H9 (cell line): Measurements from ENCODE around the gene TDP2. TPM values are rescaled to one million over a fixed set of nuclear protein-coding genes. Genes with fewer than 3 reads are reported as not detected.

ENCODE experiments used
- DNase-seq: peaks from one replicate; pipeline ENCODE4 v3.0.0-alpha.2; 2017
- H2AFZ ChIP-seq: one replicate; pipeline ENCODE4 v1.6.1; 2013; ENCODE audit warnings: mild to moderate bottlenecking, low read length, control low read depth, moderate library complexity
- H2AK5ac ChIP-seq: 2 replicates; pipeline ENCODE4 v1.6.1; 2013; ENCODE audit warnings: low read length, control low read depth, mixed read lengths; ENCODE audit not compliant: insufficient read length
- H2BK120ac ChIP-seq: one replicate; pipeline ENCODE4 v1.6.1; 2013; ENCODE audit warnings: low read depth, mild to moderate bottlenecking, low read length, control low read depth, inconsistent platforms; ENCODE audit not compliant: poor library complexity, severe bottlenecking
- H2BK12ac ChIP-seq: 2 replicates; pipeline ENCODE4 v1.6.1; 2013; ENCODE audit warnings: low read length, control low read depth, mixed read lengths, low read depth; ENCODE audit not compliant: insufficient read length
- H2BK15ac ChIP-seq: 2 replicates; pipeline ENCODE4 v1.6.1; 2013; ENCODE audit warnings: low read depth, low read length, control low read depth
- H2BK20ac ChIP-seq: one replicate; pipeline ENCODE4 v1.6.1; 2013; ENCODE audit warnings: low read depth, mild to moderate bottlenecking, low read length, control low read depth, inconsistent platforms; ENCODE audit not compliant: poor library complexity, severe bottlenecking
- H2BK5ac ChIP-seq: 2 replicates; pipeline ENCODE4 v1.6.1; 2013; ENCODE audit warnings: low read length, control low read depth, mixed read lengths; ENCODE audit not compliant: insufficient read length
- H3K14ac ChIP-seq: 2 replicates; pipeline ENCODE4 v1.6.1; 2013; ENCODE audit warnings: low read length, control low read depth; ENCODE audit not compliant: insufficient read depth
- H3K18ac ChIP-seq: 2 replicates; pipeline ENCODE4 v1.6.1; 2013; ENCODE audit warnings: low read depth, mild to moderate bottlenecking, mixed read lengths, low read length, control low read depth; ENCODE audit not compliant: insufficient read length
- H3K23ac ChIP-seq: 2 replicates; pipeline ENCODE4 v1.6.1; 2013; ENCODE audit warnings: low read length, control low read depth, mixed read lengths, low read depth; ENCODE audit not compliant: insufficient read length
- H3K23me2 ChIP-seq: 2 replicates; pipeline ENCODE4 v1.6.1; 2013; ENCODE audit warnings: low read depth, mild to moderate bottlenecking, mixed read lengths, low read length, control low read depth; ENCODE audit not compliant: insufficient read length, poor library complexity, severe bottlenecking
- H3K27ac ChIP-seq: 2 replicates; pipeline ENCODE4 v1.5.1; 2013; ENCODE audit warnings: low read length, control low read depth, mixed read lengths, low read depth; ENCODE audit not compliant: insufficient read length
- H3K27me3 ChIP-seq: 2 replicates; pipeline ENCODE4 v1.6.1; 2013; ENCODE audit warnings: low read length, control low read depth, inconsistent platforms; ENCODE audit not compliant: insufficient read depth
- H3K4ac ChIP-seq: 2 replicates; pipeline ENCODE4 v1.6.1; 2013; ENCODE audit warnings: low read depth, mild to moderate bottlenecking, control low read depth, inconsistent platforms, low read length, moderate library complexity
- H3K4me1 ChIP-seq: 2 replicates; pipeline ENCODE4 v1.6.1; 2013; ENCODE audit warnings: low read length, control low read depth, inconsistent platforms; ENCODE audit not compliant: insufficient read depth
- H3K4me2 ChIP-seq: 2 replicates; pipeline ENCODE4 v1.6.1; 2013; ENCODE audit warnings: low read length, control low read depth, mixed read lengths; ENCODE audit not compliant: insufficient read length, insufficient read depth
- H3K56ac ChIP-seq: 2 replicates; pipeline ENCODE4 v1.6.1; 2013; ENCODE audit warnings: low read depth, mild to moderate bottlenecking, mixed read lengths, low read length, control low read depth; ENCODE audit not compliant: insufficient read length
- H3K79me1 ChIP-seq: 2 replicates; pipeline ENCODE4 v1.6.1; 2013; ENCODE audit warnings: low read depth, mild to moderate bottlenecking, moderate library complexity, low read length, control low read depth, inconsistent platforms; ENCODE audit not compliant: insufficient read depth, poor library complexity, severe bottlenecking
- H3K79me2 ChIP-seq: 2 replicates; pipeline ENCODE4 v1.6.1; 2013; ENCODE audit warnings: low read length, control low read depth, inconsistent platforms; ENCODE audit not compliant: insufficient read depth
- H3K9ac ChIP-seq: 2 replicates; pipeline ENCODE4 v1.6.1; 2013; ENCODE audit warnings: low read length, control low read depth, mixed read lengths; ENCODE audit not compliant: insufficient read length; ENCODE audit errors: extremely low read depth
- H3K9me3 ChIP-seq: one replicate; pipeline ENCODE4 v1.6.1; 2013; ENCODE audit warnings: low read depth, low read length, inconsistent platforms; ENCODE audit not compliant: control insufficient read depth
- H3T11ph ChIP-seq: one replicate; pipeline ENCODE4 v1.6.1; 2013; ENCODE audit warnings: mild to moderate bottlenecking, low read length, control low read depth, inconsistent platforms
- H4K20me1 ChIP-seq: one replicate; pipeline ENCODE4 v1.6.1; 2013; ENCODE audit not compliant: control insufficient read depth, insufficient read length, insufficient read depth
- H4K5ac ChIP-seq: 2 replicates; pipeline ENCODE4 v1.6.1; 2013; ENCODE audit warnings: low read depth, mild to moderate bottlenecking, mixed read lengths, low read length, control low read depth; ENCODE audit not compliant: insufficient read length
- H4K8ac ChIP-seq: replicated peaks from 2 replicates; pipeline ENCODE4 v1.6.1; 2013; ENCODE audit warnings: low read length, control low read depth, mixed read lengths, low read depth; ENCODE audit not compliant: insufficient read length
- H4K91ac ChIP-seq: 2 replicates; pipeline ENCODE4 v1.6.1; 2013; ENCODE audit warnings: low read depth, mild to moderate bottlenecking, moderate library complexity, mixed read lengths, low read length, control low read depth; ENCODE audit not compliant: insufficient read length
- H3K27ac Mint-ChIP-seq, 3 experiments: 2 replicates in 2 of 3; 3 replicates in 1 of 3; pipeline ENCODE4 v1.8.0; 2020 to 2021; ENCODE audit warnings: mixed read lengths in 3 of 3, mild to moderate bottlenecking in 1 of 3, moderate library complexity in 1 of 3
- H3K27me3 Mint-ChIP-seq: 2 replicates; pipeline ENCODE4 v1.8.0; 2021; ENCODE audit warnings: low read depth, mild to moderate bottlenecking, moderate library complexity, mixed read lengths
- H3K36me3 Mint-ChIP-seq, 3 experiments: 2 replicates in 2 of 3; 3 replicates in 1 of 3; pipeline ENCODE4 v1.8.0; 2020 to 2021; ENCODE audit warnings: low read depth in 3 of 3, mixed read lengths in 3 of 3; ENCODE audit not compliant: insufficient read depth in 1 of 3
- H3K4me1 Mint-ChIP-seq, 2 experiments: 2 replicates each; pipeline ENCODE4 v1.8.0; 2020; ENCODE audit warnings: mixed read lengths in 2 of 2
- H3K4me3 Mint-ChIP-seq, 2 experiments: 2 replicates in 1 of 2; 3 replicates in 1 of 2; pipeline ENCODE4 v1.8.0; 2020 to 2021; ENCODE audit warnings: mild to moderate bottlenecking in 2 of 2, mixed read lengths in 2 of 2, moderate library complexity in 1 of 2
- H3K9me3 Mint-ChIP-seq, 2 experiments: 2 replicates in 1 of 2; 3 replicates in 1 of 2; pipeline ENCODE4 v1.8.0; 2020; ENCODE audit warnings: mild to moderate bottlenecking in 2 of 2, mixed read lengths in 2 of 2, moderate library complexity in 1 of 2
- CTCF ChIP-seq: fragments of 200-600 bp; sonication (generic); conservative IDR thresholded peaks from 3 replicates; pipeline ENCODE4 v1.8.0; 2021; ENCODE audit warnings: antibody characterized with exemption, mild to moderate bottlenecking
- WGBS: extraction: QIAGEN DNeasy Blood & Tissue Kit; methylation state at CpG from one replicate; pipeline ENCODE4 v1.1.7; 2013; ENCODE audit warnings: missing lambda C conversion rate, low lambda C conversion rate, mixed read lengths; ENCODE audit not compliant: insufficient read length; ENCODE audit errors: extremely low coverage; 5-methylcytosine and 5-hydroxymethylcytosine counted together
- total RNA-seq: library from RNA; stranded (reverse); gene quantifications from 2 replicates; pipeline ENCODE4 v1.2.1, GENCODE V29; 2021

Gene TDP2
- total RNA-seq, 1 experiment from 2014 or later, result 55.6 TPM

GRCh38 chr6:24644377-24644776 is 22.3 kb downstream of the TDP2 start:
- no peak overlapping the region for H2AK5ac ChIP-seq
- H2BK12ac ChIP-seq, result no peak overlapping the region
- H3K23me2 ChIP-seq, result peaks cover 8% of the 10 kb centered on the region
- H3K18ac ChIP-seq, result no peak overlapping the region
- H3T11ph ChIP-seq, result no peak overlapping the region
- H2BK20ac ChIP-seq, result no peak overlapping the region
- no peak overlapping the region for H4K8ac ChIP-seq
- no peaks in the 10 kb centered on the region; a peak in 1 of 5 replicates for H3K9me3 Mint-ChIP-seq
- H2AFZ ChIP-seq, result no peak overlapping the region
- no peak overlapping the region for H3K27ac Mint-ChIP-seq
- H3K79me1 ChIP-seq, result no peaks in the 10 kb centered on the region
- H4K5ac ChIP-seq, result no peak overlapping the region
- H3K9ac ChIP-seq, result no peak overlapping the region
- no peak overlapping the region for H2BK15ac ChIP-seq
- H3K4me1 ChIP-seq, result no peaks in the 10 kb centered on the region; the same call in 1 of the 2 replicates
- no peak overlapping the region for H3K4ac ChIP-seq
- WGBS, result no CpG with 5 or more reads among the region's 4 CpGs
- peaks cover 12% of the 10 kb centered on the region for H3K27me3 Mint-ChIP-seq
- H3K4me1 Mint-ChIP-seq, result peaks cover 11% of the 10 kb centered on the region in 2 experiments
- no peak for TF ChIP-seq CTCF
- H3K23ac ChIP-seq, result no peak overlapping the region
- no peaks in the 10 kb centered on the region for H3K79me2 ChIP-seq
- no peak overlapping the region for H4K91ac ChIP-seq
- no peak overlapping the region for H2BK120ac ChIP-seq
- no peak overlapping the region for H3K27ac ChIP-seq
- H3K14ac ChIP-seq, result no peak overlapping the region
- no peaks in the 10 kb centered on the region for H3K27me3 ChIP-seq
- H3K9me3 ChIP-seq, result no peaks in the 10 kb centered on the region
- H4K20me1 ChIP-seq, result no peaks in the 10 kb centered on the region
- no peak overlapping the region for H3K56ac ChIP-seq
- H2BK5ac ChIP-seq, result no peak overlapping the region
- no peak overlapping the region for H3K4me3 Mint-ChIP-seq
- no peak overlapping the region for H3K4me2 ChIP-seq
- H3K36me3 Mint-ChIP-seq, result no peaks in the 10 kb centered on the region; a peak in 1 of 7 replicates
- no peak for DNase-seq
